Esophagus squamous epithelium (tissue), 5 donors: ENCODE data around the gene ZNF860. TPM values are rescaled to one million over a fixed set of nuclear protein-coding genes. Genes with fewer than 3 reads are reported as not detected.
"Not testable (repeated sequence)": the region's sequence is repeated elsewhere in the genome, so short reads cannot be mapped to it uniquely, and the experiment has no call there.

Experiments
- DNase-seq: peaks from one replicate; lab custom pipeline; 2025; lab: John Stamatoyannopoulos, UW
- H3K27ac ChIP-seq, 4 donors: fragments of 200-600 bp; sonication (generic); one replicate each; pipeline ENCODE4 v1.5.1; 2016 to 2019; ENCODE audit warnings: mild to moderate bottlenecking in 1 of 4
- H3K27me3 ChIP-seq, 4 donors: fragments of 200-600 bp; sonication (generic); 1 replicate in 3 of 4; 2 replicates in 1 of 4; pipeline versions ENCODE4 v1.5.1 to v1.6.0; 2017 to 2021; ENCODE audit warnings: antibody characterized with exemption in 1 of 4
- H3K36me3 ChIP-seq, 3 donors: fragments of 200-600 bp; sonication (generic); one replicate each; pipeline ENCODE4 v1.5.1; 2016 to 2019
- H3K4me1 ChIP-seq, 3 donors: fragments of 200-600 bp; sonication (generic); one replicate each; pipeline ENCODE4 v1.5.1; 2017 to 2019
- H3K4me3 ChIP-seq, 4 donors: fragments of 200-600 bp; sonication (generic); 1 replicate in 3 of 4; 2 replicates in 1 of 4; pipeline ENCODE4 v1.5.1; 2016 to 2019; ENCODE audit warnings: mild to moderate bottlenecking in 2 of 4, moderate library complexity in 1 of 4
- H3K9me3 ChIP-seq, 3 donors: fragments of 200-600 bp; sonication (generic); one replicate each; pipeline ENCODE4 v1.5.1; 2016 to 2019
- CTCF ChIP-seq, 6 experiments: fragments of 450-650 bp in 4 of 6; fragments of 200-600 bp in 2 of 6; sonication (generic) in 2 of 6; IDR thresholded peaks; one replicate each; pipeline ENCODE4 v1.5.1; 2016 to 2019; ENCODE audit warnings: antibody characterized with exemption in 6 of 6, mild to moderate bottlenecking in 4 of 6, moderate library complexity in 4 of 6
- POLR2A ChIP-seq, 4 donors: fragments of 450-650 bp; IDR thresholded peaks; one replicate each; pipeline ENCODE4 v1.6.1; 2017; ENCODE audit warnings: antibody characterized with exemption in 4 of 4, mild to moderate bottlenecking in 4 of 4, moderate library complexity in 3 of 4
- WGBS, 2 donors: methylation state at CpG; one replicate each; pipeline ENCODE4 v1.1.5; 2018; 5-methylcytosine and 5-hydroxymethylcytosine counted together
- intact Hi-C: fragments of 100-400 bp; cut with DNase I; formaldehyde crosslinking; loops from one replicate; pipeline ENCODE4 v1.15.0; 2022
- total RNA-seq, 4 donors: library from RNA; depleted of rRNA; stranded (reverse); fragments of >200 nt; gene quantifications; one replicate each; pipeline ENCODE4 v1.1.0, GENCODE V29; 2016
- donor health status: DM: yes; HTN: yes; CAD: no.

ZNF860 gene
- total RNA-seq, 4 donors from 2014 or later: 2.5 to 7.2 (median 4.6) TPM

GRCh38 chr3:31988271-31988670 lies 6.7 kb downstream of the ZNF860 start:
- intact Hi-C loops: no loop called here
- TF ChIP-seq CTCF (IDR thresholded peaks at IDR 0.05) (no peak), POLR2A (IDR thresholded peaks at IDR 0.05) (no peak)

GRCh38 chr3:31992995-31993394 lies 11.4 kb downstream of the ZNF860 start:
- peaks cover 0 to 32% (median 19%) of the 10 kb centered on the region in 3 donors for H3K9me3 ChIP-seq
- H3K27me3 ChIP-seq, H3K4me1 ChIP-seq, intact Hi-C loops, H3K36me3 ChIP-seq, DNase-seq, H3K27ac ChIP-seq, H3K4me3 ChIP-seq: not testable (repeated sequence)
- WGBS, 2 donors: 91 to 99% methylated on average over 5 to 6 of the region's 6 CpGs

More at GRCh38 chr3:31988271-31988670, 6.7 kb downstream of the ZNF860 start:
- Histone ChIP-seq H3K4me3 (no peak overlapping the region), H3K9me3 (peaks cover 0 to 34% (median 19%) of the 10 kb centered on the region in 3 donors), H3K27ac (no peak overlapping the region), H3K27me3 (no peaks in the 10 kb centered on the region), H3K36me3 (peaks cover 0 to 22% (median 0%) of the 10 kb centered on the region in 3 donors), H3K4me1 (peaks cover 0 to 20% (median 0%) of the 10 kb centered on the region in 3 donors)
- no peak for DNase-seq
- 89 to 94% methylated on average over 1 of the region's 1 CpG for WGBS, 2 donors

- no peak for TF ChIP-seq CTCF (IDR thresholded peaks at IDR 0.05)
- TF ChIP-seq POLR2A (IDR thresholded peaks at IDR 0.05): no peak
- no peak for DNase-seq
- no peak overlapping the region for H3K27ac ChIP-seq
- intact Hi-C loops: no loop called here
- peaks cover 0 to 24% (median 17%) of the 10 kb centered on the region in 3 donors for H3K9me3 ChIP-seq
- H3K36me3 ChIP-seq: no peaks in the 10 kb centered on the region
- H3K4me1 ChIP-seq: no peaks in the 10 kb centered on the region
- no peaks in the 10 kb centered on the region for H3K27me3 ChIP-seq
- WGBS, 2 donors: 86 to 89% methylated on average over 1 of the region's 1 CpG
- no peak overlapping the region for H3K4me3 ChIP-seq
These were observed 12.3 kb downstream of the ZNF860 start for GRCh38 chr3:31993843-31994242.

GRCh38 chr3:31995026-31995425 lies 13.5 kb downstream of the ZNF860 start:
- intact Hi-C loops, H3K4me1 ChIP-seq, DNase-seq, H3K36me3 ChIP-seq, H3K4me3 ChIP-seq, H3K27ac ChIP-seq, H3K27me3 ChIP-seq: not testable (repeated sequence)
- 68 to 87% methylated on average over 5 of the region's 5 CpGs for WGBS, 2 donors
- peaks cover 0 to 12% (median 12%) of the 10 kb centered on the region in 3 donors for H3K9me3 ChIP-seq

GRCh38 chr3:31996195-31996594 lies 14.6 kb downstream of the ZNF860 start:
- TF ChIP-seq CTCF (IDR thresholded peaks at IDR 0.05) (no peak), POLR2A (IDR thresholded peaks at IDR 0.05) (no peak)
- WGBS, 2 donors: 67 to 71% methylated on average over 1 of the region's 1 CpG
- Histone ChIP-seq H3K4me3 (no peak overlapping the region), H3K36me3 (no peaks in the 10 kb centered on the region), H3K9me3 (peaks cover 0 to 7% (median under 1%) of the 10 kb centered on the region in 3 donors), H3K4me1 (no peaks in the 10 kb centered on the region), H3K27me3 (no peaks in the 10 kb centered on the region), H3K27ac (no peak overlapping the region)
- no peak for DNase-seq
- intact Hi-C loops: no loop called here

- no peaks in the 10 kb centered on the region for H3K9me3 ChIP-seq
- TF ChIP-seq CTCF (IDR thresholded peaks at IDR 0.05) (no peak), POLR2A (IDR thresholded peaks at IDR 0.05) (no peak)
- no peaks in the 10 kb centered on the region for H3K27me3 ChIP-seq
- WGBS, 2 donors: 68 to 73% methylated on average over 6 of the region's 6 CpGs
- H3K4me1 ChIP-seq: no peaks in the 10 kb centered on the region
- H3K4me3 ChIP-seq: no peak overlapping the region
- no peaks in the 10 kb centered on the region for H3K36me3 ChIP-seq
- DNase-seq: no peak
- intact Hi-C loops: no loop called here
- no peak overlapping the region for H3K27ac ChIP-seq
These were observed 15.9 kb downstream of the ZNF860 start for GRCh38 chr3:31997500-31997899.
